GM12892 (cell line): ENCODE measurements around the gene BARHL1.

Experiments
- POLR2A ChIP-seq: IDR thresholded peaks from 2 replicates; pipeline ENCODE4 v1.6.1; 2011; ENCODE audit warnings: low read depth, low read length, control low read depth
- POLR2AphosphoS5 ChIP-seq: IDR thresholded peaks from 2 replicates; pipeline ENCODE4 v1.6.1; 2011; ENCODE audit warnings: low read depth, low read length, control low read depth

GRCh38 chr9:132555528-132555927 is 26.9 kb upstream of the BARHL1 start:
- TF ChIP-seq POLR2AphosphoS5, result no peak
- TF ChIP-seq POLR2A, result no peak
